ENCODE data around the gene PRKCH.
A peak's percentile ranks its signal among the peaks of the same experiment; 100 is the strongest.

The PRKCH gene

GRCh38 chr14:61505815-61506809 lies 184.7 kb downstream of the PRKCH start:
- no peak for DNase-seq (ENCODE audit: low read depth in 1 of 2, low spot score in 1 of 2)

- no peak for DNase-seq (ENCODE audit: low read depth in 1 of 2, low spot score in 1 of 2)
Measured at GRCh38 chr14:61508526-61508925, 187.1 kb downstream of the PRKCH start.

- DNase-seq (ENCODE audit: low read depth in 1 of 2, low spot score in 1 of 2): no peak
Measured at GRCh38 chr14:61510736-61511557, 189.6 kb downstream of the PRKCH start.

DNA sequence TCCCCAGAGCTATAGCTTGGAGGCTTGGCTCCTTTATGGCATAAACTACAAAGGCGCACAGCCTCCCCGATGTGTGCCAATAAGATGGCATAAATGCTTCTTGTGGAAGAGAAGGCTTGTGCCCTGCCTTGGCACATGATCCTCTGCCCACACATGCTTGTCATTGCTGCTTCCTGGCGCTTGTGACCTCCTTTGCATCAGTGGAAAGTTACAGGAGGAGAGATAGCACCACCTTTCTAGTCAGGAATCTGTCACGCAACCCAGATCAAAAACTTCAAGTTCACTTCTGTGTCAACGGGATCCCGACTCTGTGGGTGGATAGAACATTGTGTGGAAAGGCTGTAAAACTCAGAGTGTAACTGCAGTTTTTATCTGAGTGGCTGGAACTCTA lies 190.2 kb downstream of the PRKCH start:
- peak in 1 of 2 donors; percentile 72 for DNase-seq (ENCODE audit: low read depth in 1 of 2, low spot score in 1 of 2)

DNA sequence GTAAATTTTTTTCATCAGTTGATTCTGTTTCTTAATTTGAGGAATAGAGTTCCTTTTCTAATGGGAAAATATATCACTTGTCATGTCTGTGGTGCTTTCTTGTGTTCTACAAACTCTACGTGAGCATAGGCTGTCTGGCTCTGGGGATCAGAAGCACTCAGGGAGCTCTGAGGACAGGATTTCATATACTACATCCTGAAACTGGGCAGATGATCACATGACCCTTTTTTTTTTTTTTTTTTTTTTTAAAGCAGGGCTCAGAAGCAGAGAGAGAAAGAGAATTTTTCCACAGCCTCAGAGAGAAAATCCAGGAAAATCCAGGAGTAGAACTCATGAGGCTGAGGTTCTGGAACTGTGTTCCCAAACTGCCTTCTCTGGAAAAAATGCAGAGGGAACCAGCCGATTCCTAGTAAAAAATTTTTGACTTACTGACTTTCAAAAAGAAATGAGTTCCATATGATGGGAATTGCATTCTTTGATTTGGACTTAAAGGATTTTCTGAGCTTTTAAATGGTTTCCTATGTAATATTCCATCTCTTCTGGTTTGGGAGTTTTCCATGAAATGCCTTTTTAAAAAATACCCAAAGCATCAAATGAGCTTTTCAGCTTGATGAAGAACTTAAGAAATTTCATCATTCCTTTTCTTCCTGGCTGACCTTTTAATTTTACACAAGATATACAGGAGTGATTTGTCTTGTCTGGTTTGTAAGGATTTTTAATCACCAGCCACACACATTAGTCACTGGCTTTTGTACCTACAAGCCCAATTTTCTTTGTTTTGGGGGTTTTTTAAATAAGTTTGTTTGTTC lies 190.9 kb downstream of the PRKCH start:
- DNase-seq (ENCODE audit: low read depth in 1 of 2, low spot score in 1 of 2): no peak

DNA sequence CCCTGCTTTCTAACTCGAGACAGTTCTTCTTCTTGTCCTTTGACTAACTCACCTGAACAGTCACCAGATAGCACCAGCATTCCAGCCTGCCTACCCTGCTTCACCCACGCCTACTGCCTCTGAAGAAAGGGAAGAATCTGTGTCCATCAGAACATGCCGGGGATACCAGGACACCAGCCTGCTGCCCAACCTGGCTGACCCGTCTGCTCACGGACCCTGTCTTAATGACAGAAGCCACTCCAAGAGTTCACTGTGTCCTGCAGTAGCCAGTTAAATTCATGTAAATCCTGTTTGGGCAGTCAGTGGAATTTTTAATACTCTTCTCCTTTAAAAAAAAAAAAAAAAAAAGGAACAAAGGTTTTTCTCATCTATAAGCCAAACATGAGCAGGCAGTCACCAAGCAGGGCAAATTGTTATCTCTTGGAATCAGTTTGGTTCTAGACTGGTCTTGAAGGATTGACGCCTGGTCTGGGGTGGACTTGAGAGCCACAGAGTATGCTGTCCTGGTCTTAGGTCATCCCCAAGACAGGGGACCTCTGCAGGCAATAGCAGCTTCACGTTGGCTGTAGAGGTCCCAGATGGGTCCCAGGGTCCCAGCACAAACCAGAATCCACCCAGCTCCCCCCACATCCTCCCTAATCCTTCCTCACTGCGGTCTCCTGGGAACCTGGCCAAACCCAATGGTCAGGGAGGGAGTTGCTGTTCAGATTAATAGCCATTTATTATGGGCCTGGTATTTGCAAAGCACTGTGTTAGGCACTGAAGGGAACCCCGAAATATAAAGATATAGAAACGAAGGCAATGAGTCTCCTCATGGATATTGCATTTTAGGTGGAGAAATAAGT lies 192.8 kb downstream of the PRKCH start:
- no peak for DNase-seq (ENCODE audit: low read depth in 1 of 2, low spot score in 1 of 2)

DNA sequence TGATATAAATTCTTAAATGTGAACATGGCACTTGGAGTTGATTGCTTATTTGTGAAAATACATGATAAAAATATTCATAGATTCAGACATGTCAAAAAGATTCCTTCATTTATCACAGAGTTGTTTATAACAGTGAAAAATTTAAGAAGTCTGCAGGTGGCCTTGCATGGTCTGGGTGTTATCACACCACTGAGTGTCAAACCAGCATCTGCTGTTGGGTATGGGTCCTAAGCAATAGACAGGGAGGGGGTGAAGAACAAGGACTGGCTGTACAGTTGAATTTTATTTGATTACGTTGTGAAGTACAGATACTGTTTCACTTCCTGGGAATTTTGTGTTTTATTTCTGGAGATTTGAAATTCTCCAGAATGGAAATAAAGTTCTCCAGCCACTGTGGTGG lies 193.5 kb downstream of the PRKCH start:
- DNase-seq (ENCODE audit: low read depth in 1 of 2, low spot score in 1 of 2): no peak

DNA sequence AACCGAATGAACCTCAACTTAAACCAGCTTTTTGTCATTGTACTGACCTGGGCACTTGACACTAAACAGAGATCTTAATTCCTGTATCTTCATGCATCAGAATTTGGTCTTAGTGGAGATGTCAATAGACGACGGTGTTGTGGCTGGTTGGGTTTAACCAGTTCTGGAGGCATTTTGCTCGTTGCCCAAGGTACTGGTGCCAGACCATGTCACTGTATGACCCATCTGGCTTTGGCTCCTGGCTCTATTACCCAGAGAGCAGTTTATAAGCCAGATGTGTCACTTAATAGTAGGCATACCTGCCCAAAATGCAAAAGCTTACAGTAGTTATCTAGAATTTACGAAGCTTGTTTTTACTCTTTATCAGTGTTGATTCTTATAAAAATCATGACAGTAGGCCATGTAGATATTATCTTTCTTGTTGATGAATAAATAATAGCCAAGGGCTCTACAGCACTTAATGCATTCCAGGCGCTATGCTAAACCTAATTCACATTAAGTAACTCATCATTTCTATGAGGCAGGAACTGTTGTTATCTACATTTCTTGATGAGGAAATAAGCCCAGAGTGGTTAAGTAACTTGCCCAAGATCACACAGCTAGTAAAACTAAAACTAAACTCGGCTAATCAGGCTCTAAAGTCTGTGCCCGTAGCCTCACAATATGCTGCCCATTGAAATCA lies 194.2 kb downstream of the PRKCH start:
- DNase-seq (ENCODE audit: low read depth in 1 of 2, low spot score in 1 of 2): no peak

GRCh38 chr14:61516118-61516743 lies 194.9 kb downstream of the PRKCH start:
- DNase-seq (ENCODE audit: low read depth in 1 of 2, low spot score in 1 of 2): no peak

DNA sequence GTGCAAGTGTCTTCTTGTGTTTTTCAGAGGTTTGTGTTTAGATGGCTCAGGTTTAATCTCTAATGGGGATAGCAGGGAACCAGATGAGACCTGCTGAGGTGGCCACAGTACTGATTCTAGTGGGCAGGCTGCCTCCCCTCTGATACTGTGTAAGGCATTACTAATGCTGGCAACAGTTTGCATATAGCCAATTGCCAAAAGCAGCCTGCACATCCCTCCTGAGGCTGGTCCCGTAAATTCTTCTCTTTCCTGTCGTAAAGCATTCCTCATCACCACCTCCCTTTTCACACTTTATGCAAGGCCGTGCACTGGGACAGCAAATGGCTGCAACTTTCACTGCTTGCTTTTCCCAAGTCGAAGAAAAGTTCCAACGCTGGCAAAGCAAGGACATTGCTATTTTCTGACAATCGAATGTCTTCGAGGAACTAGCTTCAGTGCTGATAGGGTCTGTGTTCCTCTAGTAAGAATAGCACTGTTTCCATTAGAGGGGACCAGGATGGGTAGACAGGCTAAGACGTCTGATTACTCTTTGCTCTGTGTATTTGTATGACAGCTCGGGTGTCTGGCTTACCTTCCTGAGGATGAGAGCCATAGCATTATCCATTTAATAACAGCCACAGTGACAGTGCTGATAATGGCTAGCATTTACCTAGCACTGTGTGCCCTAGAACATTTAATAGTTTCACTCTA lies 195.7 kb downstream of the PRKCH start:
- no peak for DNase-seq (ENCODE audit: low read depth in 1 of 2, low spot score in 1 of 2)

GRCh38 chr14:61517911-61518384 lies 196.6 kb downstream of the PRKCH start:
- DNase-seq (ENCODE audit: low read depth in 1 of 2, low spot score in 1 of 2): no peak

- no peak for DNase-seq (ENCODE audit: low read depth in 1 of 2, low spot score in 1 of 2)
Measured at GRCh38 chr14:61518403-61518802, 197.0 kb downstream of the PRKCH start.

DNA sequence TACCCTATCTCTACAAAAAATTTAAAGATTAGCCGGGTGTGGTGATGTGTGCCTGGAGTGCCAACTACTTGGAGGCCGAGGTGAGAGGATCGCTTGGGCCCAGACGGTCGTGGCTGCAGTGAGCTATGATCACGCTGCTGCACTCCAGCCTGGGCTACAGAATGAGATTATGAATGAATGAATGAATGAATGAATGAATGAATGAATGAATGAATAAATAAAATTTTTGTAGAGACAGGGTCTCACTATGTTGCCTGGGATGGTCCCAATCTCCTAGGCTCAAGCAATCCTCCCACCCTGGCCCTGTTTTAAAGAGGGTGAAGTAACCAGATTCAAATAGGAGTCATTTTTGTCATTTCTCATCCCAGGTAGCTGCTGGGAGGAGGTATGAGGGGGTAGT lies 197.7 kb downstream of the PRKCH start:
- no peak for DNase-seq (ENCODE audit: low read depth in 1 of 2, low spot score in 1 of 2)

DNA sequence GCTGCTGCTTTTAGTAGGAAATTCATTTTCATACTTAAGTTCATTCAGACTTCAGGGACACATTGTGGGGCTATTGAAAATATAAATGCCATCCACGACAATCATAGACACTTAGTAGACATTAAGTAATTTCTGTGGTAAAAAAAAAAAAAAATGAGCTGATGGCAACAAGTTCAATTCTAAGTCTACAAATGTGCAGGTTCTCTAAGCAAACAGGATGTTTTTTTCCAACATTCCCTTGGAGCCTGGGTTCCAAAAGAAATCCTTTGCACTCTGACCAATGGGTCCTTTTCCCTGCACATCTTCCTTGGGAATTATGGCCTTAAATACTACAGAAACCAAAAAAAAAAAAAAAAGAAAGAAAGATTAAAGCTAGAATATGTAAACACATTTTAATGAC lies 198.4 kb downstream of the PRKCH start:
- DNase-seq (ENCODE audit: low read depth in 1 of 2, low spot score in 1 of 2): no peak

DNA sequence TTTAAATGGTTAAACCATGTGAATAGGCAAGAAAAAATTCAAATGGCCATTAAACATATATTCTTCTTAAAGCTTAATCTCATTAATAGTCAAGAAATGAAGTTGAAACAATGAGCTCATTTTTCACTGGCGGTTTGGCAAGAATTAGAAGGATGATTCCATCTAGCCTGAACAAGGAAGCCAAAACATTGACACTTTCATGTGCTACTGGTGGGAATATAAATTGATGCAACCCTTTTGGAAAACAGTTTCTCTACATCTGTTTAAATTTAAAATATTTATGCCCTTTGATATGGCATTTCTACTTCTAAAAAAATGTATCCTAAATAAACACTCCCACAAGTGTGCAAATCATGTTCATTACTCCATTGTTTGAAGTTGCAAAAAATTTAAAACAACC lies 199.2 kb downstream of the PRKCH start:
- DNase-seq (ENCODE audit: low read depth in 1 of 2, low spot score in 1 of 2): no peak

DNA sequence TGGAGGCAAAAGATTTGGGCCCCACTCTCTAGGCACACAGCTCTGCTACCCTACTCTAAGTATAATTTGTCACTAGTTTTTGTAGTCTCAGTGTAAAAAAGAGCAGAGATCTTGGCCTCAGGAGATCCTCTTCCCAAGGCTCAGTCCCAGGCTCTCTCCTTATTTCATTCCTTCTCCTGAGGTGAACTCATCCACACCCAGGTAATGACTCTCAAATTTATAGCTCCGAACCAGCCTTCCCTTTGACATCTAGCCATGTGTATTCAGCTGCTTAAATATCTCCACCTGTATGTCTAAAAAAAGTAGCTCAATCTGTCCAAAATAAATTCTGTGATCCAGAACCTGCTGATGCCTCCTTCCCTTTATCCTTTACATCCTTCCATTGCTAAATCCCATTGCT lies 200.4 kb downstream of the PRKCH start:
- no peak for DNase-seq (ENCODE audit: low read depth in 1 of 2, low spot score in 1 of 2)

DNA sequence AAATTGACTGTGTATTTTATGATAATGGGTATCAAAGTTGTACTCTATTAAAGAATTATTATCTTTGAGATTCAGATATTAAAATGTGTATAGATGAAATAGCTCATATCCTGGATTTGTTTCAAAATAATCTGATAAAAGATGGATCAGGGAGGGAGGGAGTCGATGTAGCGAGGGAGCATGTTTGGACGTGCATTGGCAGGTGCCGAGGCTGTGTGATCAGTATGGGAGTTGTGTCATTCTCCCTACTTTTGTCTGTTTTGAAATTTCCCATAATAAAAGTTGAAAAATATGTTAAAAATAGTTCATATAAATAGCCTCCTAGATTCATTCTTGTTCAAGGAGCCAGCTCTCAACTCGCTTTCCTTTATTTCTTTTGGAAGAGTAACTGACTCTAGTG lies 202.4 kb downstream of the PRKCH start:
- no peak for DNase-seq (ENCODE audit: low read depth in 1 of 2, low spot score in 1 of 2)

DNA sequence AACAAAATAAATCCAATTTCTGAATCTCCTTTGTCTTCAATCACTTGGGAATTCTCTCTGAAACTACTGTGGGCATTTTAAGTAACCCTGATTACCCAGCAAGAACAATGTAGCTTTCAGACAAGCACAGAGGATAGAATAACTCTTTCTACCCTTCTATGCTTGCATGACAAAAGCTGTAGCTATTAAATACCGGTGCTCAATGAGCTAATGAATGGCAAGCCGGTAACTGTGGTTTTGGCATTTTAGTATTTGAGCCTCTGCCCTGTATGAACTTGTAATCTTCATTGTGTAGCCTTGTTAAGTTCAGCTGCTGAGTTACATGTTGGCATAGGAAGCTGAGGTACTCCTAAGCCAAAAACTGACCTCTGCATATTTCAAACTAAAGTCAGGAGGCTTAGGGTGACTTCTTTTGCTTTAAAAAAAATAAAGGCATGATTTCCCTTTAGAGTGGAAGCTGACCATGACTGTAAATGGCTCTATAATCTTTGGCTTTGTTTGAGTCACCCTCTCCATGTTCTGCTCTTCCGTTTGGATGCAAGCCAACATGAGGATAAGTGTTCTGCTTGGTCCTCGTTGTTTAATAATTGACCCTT lies 202.9 kb downstream of the PRKCH start:
- DNase-seq (ENCODE audit: low read depth in 1 of 2, low spot score in 1 of 2): no peak
